DND-41 (cell line): ENCODE results near the gene DCDC1.
"Not testable (repeated sequence)": the region's sequence is repeated elsewhere in the genome, so short reads cannot be mapped to it uniquely, and the experiment has no call there.

Experiments
- ATAC-seq: fragments of 200-7000 bp; cut with Tn5 transposase; 3 replicates; pipeline ENCODE4 v1.9.1; 2021; ENCODE audit warnings: low read depth; ENCODE audit not compliant: insufficient read depth
- DNase-seq: peaks from one replicate; pipeline ENCODE4 v3.0.0-alpha.2; 2020
- H2AFZ ChIP-seq: 2 replicates; pipeline ENCODE4 v1.6.0; 2012; ENCODE audit warnings: low read depth, low read length
- H3K27ac ChIP-seq: 2 replicates; pipeline ENCODE4 v1.5.1; 2012; ENCODE audit warnings: low read length, inconsistent platforms
- H3K27me3 ChIP-seq: fragments of 200-600 bp; sonication (generic); 2 replicates; pipeline ENCODE4 v1.6.0; 2012; ENCODE audit warnings: low read length, mild to moderate bottlenecking, inconsistent platforms; ENCODE audit not compliant: insufficient read depth, poor library complexity
- H3K36me3 ChIP-seq: 2 replicates; pipeline ENCODE4 v1.5.1; 2012; ENCODE audit warnings: low read length, inconsistent platforms; ENCODE audit not compliant: insufficient read depth
- H3K4me1 ChIP-seq: 2 replicates; pipeline ENCODE4 v1.5.1; 2012; ENCODE audit warnings: mild to moderate bottlenecking, low read length; ENCODE audit not compliant: insufficient read depth
- H3K4me2 ChIP-seq: 2 replicates; pipeline ENCODE4 v1.6.0; 2012; ENCODE audit warnings: mild to moderate bottlenecking, moderate library complexity, low read length, inconsistent platforms; ENCODE audit not compliant: insufficient read depth
- H3K4me3 ChIP-seq, 2 experiments: fragments of 200-600 bp in 1 of 2; shearing (Covaris generic) in 1 of 2; 2 replicates each; pipeline ENCODE4 v1.5.1; 2012 to 2016; ENCODE audit warnings: inconsistent platforms in 2 of 2, low read length in 2 of 2, mild to moderate bottlenecking in 2 of 2, low read depth in 1 of 2, moderate library complexity in 1 of 2
- H3K79me2 ChIP-seq: 2 replicates; pipeline ENCODE4 v1.6.0; 2012; ENCODE audit warnings: low read length, inconsistent platforms; ENCODE audit not compliant: insufficient read depth
- H3K9ac ChIP-seq: 2 replicates; pipeline ENCODE4 v1.6.0; 2012; ENCODE audit warnings: low read depth, mild to moderate bottlenecking, inconsistent platforms, low read length, moderate library complexity
- H3K9me3 ChIP-seq: 2 replicates; pipeline ENCODE4 v1.5.1; 2012; ENCODE audit warnings: low read length, moderate library complexity, mild to moderate bottlenecking, inconsistent platforms; ENCODE audit not compliant: insufficient read depth, severe bottlenecking
- H4K20me1 ChIP-seq: 2 replicates; pipeline ENCODE4 v1.6.0; 2012; ENCODE audit warnings: low read length; ENCODE audit not compliant: insufficient read depth
- CTCF ChIP-seq: IDR thresholded peaks from 2 replicates; pipeline ENCODE4 v1.5.1; 2012; ENCODE audit warnings: borderline replicate concordance, low read length, moderate library complexity, mild to moderate bottlenecking; ENCODE audit not compliant: poor library complexity, severe bottlenecking; ENCODE audit errors: extremely low read depth
- EZH2 ChIP-seq: IDR thresholded peaks from 3 replicates; pipeline ENCODE4 v1.6.1; 2012; ENCODE audit warnings: borderline replicate concordance, low read depth, mild to moderate bottlenecking, moderate library complexity, low read length, inconsistent platforms; ENCODE audit not compliant: severe bottlenecking

Gene DCDC1

DNA sequence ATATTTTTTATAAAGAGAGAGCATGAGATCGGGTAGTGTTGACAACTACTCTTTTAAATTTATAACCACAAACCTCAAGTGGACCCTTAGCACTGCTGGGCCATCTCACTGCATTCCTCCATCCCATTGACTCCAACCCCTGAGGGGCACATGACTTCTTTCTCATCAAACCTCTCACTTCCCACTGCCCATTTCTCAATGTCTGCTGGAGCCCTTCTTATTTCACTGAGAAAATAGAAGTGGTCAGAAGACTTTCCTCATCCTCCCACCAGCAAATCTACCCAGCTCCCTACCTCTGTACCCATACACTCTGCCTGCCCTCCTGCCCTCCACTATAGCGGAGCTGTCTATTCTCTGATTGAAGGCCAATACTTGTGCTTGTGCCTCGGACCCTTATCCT lies 412.8 kb downstream of the DCDC1 start:
- Histone ChIP-seq H3K9ac (no peak overlapping the region), H3K4me2 (no peak overlapping the region), H4K20me1 (no peaks in the 10 kb centered on the region), H3K27ac (no peak overlapping the region), H3K27me3 (no peaks in the 10 kb centered on the region), H3K4me3 (no peak overlapping the region), H2AFZ (no peak overlapping the region), H3K36me3 (no peaks in the 10 kb centered on the region), H3K9me3 (no peaks in the 10 kb centered on the region), H3K4me1 (no peaks in the 10 kb centered on the region), H3K79me2 (no peaks in the 10 kb centered on the region)
- TF ChIP-seq EZH2 (no peak), CTCF (no peak)
- ATAC-seq (no peak), DNase-seq (no peak)

- no peak overlapping the region for H3K27ac ChIP-seq
- DNase-seq (no peak), ATAC-seq (no peak)
- H3K9me3 ChIP-seq: no peaks in the 10 kb centered on the region
- TF ChIP-seq CTCF (no peak), EZH2 (no peak)
- no peaks in the 10 kb centered on the region for H3K79me2 ChIP-seq
- no peaks in the 10 kb centered on the region for H4K20me1 ChIP-seq
- H3K36me3 ChIP-seq: no peaks in the 10 kb centered on the region
- no peak overlapping the region for H3K9ac ChIP-seq
- no peaks in the 10 kb centered on the region for H3K4me1 ChIP-seq
- H3K27me3 ChIP-seq: no peaks in the 10 kb centered on the region
- H3K4me2 ChIP-seq: no peak overlapping the region
- no peak overlapping the region for H3K4me3 ChIP-seq
- no peak overlapping the region for H2AFZ ChIP-seq
Measured at GRCh38 chr11:30949838-30950237, 419.7 kb downstream of the DCDC1 start.

DNA sequence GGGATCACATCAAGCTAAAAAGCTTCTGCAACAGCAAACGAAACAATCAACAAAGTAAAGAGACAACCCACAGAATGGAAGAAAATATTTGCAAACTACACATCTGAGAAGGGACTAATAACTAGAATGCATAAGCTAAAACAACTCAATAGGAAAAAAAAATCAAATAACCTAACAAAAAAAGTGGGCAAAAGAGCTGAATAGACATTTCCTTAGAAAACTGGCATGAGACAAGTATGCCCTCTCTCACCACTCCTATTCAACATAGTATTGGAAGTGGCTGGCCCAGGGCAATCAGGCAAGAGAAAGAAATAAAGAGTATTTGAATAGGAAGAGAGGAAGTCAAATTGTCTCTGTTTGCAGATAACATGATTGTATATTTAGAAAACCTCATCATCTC lies 421.8 kb downstream of the DCDC1 start:
- H3K9me3 ChIP-seq, H3K9ac ChIP-seq, H3K4me3 ChIP-seq, H3K4me1 ChIP-seq, H3K27me3 ChIP-seq, H2AFZ ChIP-seq, DNase-seq, H3K4me2 ChIP-seq, H3K79me2 ChIP-seq, H4K20me1 ChIP-seq, H3K36me3 ChIP-seq, ATAC-seq, H3K27ac ChIP-seq: not testable (repeated sequence)

GRCh38 chr11:30938810-30939209 lies 430.7 kb downstream of the DCDC1 start:
- Histone ChIP-seq H2AFZ (no peak overlapping the region), H3K27me3 (no peaks in the 10 kb centered on the region), H3K9me3 (peaks cover 3% of the 10 kb centered on the region), H3K36me3 (no peaks in the 10 kb centered on the region), H3K27ac (no peak overlapping the region), H3K9ac (no peak overlapping the region), H3K4me3 (no peak overlapping the region), H4K20me1 (no peaks in the 10 kb centered on the region), H3K4me1 (no peaks in the 10 kb centered on the region), H3K4me2 (no peak overlapping the region), H3K79me2 (no peaks in the 10 kb centered on the region)
- ATAC-seq (no peak), DNase-seq (no peak)
- TF ChIP-seq CTCF: no peak
- no peak for TF ChIP-seq EZH2
